Coronary artery (tissue), 2 donors: Measurements from ENCODE around the gene DNAJC7.

ENCODE experiments used
- DNase-seq: peaks from one replicate; pipeline ENCODE4 v3.0.0-alpha.2; 2017; ENCODE audit warnings: low spot score
- H3K27ac ChIP-seq, 2 donors: fragments of 200-600 bp; sonication (generic); one replicate each; pipeline ENCODE4 v1.5.1; 2016 to 2019
- H3K4me3 ChIP-seq: fragments of 200-600 bp; sonication (generic); 2 replicates; pipeline ENCODE4 v1.5.1; 2016; ENCODE audit warnings: mild to moderate bottlenecking, moderate library complexity
- TF ChIP-seq, protein P1 (sequence below): fragments of 200-600 bp; sonication (generic); IDR thresholded peaks from one replicate; pipeline ENCODE4 v1.5.1; 2019; ENCODE audit warnings: antibody characterized with exemption

DNAJC7 gene

DNA sequence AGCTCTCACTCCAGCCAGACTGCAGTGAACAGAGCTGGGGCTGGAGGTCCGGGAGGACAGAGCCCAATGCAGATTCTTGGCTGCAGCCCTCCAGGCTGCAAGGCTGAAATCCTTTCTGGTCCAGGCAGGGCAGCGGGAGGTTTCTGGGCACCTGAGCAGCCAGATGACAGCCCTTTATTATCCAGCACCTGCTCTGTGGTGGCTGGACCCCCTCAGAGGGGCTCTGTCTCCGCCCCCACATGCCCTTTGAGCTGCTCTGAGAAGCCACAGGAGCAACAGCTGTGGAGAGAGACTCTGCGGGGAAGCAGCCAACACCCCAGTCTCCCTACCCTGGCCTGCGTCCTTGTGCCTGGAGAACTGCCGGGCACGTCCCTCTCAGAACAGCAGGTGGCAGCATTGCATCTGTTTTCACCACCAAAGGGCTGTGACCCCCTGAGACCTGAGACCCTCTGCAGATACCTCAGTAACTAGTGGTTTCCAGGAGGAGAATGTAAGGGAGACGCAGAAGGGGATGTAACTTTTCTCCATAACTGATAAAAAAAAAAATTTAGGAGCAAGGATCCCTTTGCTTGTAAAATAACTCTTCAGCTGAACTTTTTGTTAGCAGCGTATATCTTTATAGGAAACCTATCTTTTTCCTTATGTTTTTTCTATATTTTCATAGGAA, 54.3 kb downstream of the DNAJC7 start:
- H3K27ac ChIP-seq = no peak overlapping the region
- peak; percentile 80 for DNase-seq
- no peak overlapping the region for H3K4me3 ChIP-seq
- TF ChIP-seq, protein P1, sequence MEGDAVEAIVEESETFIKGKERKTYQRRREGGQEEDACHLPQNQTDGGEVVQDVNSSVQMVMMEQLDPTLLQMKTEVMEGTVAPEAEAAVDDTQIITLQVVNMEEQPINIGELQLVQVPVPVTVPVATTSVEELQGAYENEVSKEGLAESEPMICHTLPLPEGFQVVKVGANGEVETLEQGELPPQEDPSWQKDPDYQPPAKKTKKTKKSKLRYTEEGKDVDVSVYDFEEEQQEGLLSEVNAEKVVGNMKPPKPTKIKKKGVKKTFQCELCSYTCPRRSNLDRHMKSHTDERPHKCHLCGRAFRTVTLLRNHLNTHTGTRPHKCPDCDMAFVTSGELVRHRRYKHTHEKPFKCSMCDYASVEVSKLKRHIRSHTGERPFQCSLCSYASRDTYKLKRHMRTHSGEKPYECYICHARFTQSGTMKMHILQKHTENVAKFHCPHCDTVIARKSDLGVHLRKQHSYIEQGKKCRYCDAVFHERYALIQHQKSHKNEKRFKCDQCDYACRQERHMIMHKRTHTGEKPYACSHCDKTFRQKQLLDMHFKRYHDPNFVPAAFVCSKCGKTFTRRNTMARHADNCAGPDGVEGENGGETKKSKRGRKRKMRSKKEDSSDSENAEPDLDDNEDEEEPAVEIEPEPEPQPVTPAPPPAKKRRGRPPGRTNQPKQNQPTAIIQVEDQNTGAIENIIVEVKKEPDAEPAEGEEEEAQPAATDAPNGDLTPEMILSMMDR = peak; percentile 79

DNA sequence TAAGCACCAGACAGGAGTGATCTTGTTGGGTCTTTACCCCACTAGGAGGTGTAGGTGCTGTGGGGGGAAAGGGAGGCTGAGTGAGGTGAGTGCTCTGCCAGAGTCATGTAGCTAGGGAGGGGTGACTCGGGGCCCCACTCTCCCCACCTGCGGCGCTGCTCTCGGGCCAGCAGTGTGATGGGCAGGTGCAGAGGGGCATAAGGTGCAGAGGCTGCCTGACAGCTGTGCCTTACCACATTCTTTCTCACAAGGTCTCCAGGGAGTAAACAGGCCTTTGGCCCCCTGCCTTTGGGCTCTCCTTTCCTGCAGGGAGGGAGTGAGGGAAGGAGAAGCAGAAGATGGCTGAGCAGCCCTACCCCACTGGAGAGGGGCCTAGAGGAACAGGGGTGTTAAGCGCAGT, 55.1 kb downstream of the DNAJC7 start:
- H3K4me3 ChIP-seq = no peak overlapping the region
- TF ChIP-seq, protein P1 = no peak
- DNase-seq = no peak
- no peak overlapping the region for H3K27ac ChIP-seq

DNA sequence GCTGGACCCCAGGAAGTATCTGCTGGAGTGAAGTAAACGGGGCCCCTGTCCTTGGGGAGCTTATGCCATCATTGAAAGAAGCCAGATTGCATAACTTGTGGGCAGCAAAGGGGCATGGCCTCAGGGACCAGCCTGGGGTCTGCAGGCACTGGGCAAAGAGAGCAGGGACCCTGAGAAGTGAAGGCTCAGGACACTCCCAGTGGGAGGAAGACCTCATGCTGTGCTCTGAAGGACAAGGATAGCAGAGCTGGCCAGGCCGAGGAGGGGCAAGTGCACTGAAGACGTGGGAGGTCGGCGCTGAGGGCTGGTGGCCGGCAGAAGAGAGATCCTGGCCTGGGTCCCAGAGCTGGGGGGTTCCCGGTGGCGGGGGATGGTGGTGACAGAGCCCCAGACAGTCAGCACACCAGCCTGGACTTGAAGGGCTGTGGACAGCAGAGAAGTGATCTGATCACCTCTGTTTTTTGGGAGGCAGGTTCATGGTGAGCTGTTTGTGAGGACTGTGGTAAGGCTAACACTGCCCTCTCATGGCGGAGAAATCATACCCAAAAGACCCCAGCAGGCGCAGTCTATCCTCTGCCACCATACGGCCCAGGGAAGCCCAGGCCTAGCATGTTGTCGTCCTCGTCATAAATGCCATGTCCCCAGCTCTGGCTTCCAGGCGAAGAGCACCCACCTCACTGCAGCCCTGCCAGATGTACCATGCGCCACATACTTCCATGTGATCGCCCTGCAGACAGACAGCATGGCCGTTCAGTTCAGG, 57.7 kb downstream of the DNAJC7 start:
- H3K27ac ChIP-seq = no peak overlapping the region
- DNase-seq = no peak
- TF ChIP-seq, protein P1 = no peak
- no peak overlapping the region for H3K4me3 ChIP-seq

DNA sequence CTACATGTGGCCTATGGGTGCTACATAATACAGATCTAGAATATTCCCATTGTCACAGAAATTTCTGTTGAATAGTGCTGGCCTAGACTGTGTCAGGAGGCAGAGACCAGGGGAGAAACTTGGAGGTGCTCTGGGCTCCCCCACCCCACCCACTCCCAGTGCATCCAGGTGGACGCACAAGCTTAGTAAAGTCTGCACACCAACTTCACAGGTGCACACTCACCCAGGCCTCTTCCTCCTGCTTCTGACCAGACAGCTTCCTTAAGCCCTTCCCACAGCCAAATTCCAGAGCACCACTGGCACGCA, 58.3 kb downstream of the DNAJC7 start:
- Histone ChIP-seq H3K4me3 (no peak overlapping the region), H3K27ac (no peak overlapping the region)
- TF ChIP-seq, protein P1 = no peak
- DNase-seq = no peak

DNA sequence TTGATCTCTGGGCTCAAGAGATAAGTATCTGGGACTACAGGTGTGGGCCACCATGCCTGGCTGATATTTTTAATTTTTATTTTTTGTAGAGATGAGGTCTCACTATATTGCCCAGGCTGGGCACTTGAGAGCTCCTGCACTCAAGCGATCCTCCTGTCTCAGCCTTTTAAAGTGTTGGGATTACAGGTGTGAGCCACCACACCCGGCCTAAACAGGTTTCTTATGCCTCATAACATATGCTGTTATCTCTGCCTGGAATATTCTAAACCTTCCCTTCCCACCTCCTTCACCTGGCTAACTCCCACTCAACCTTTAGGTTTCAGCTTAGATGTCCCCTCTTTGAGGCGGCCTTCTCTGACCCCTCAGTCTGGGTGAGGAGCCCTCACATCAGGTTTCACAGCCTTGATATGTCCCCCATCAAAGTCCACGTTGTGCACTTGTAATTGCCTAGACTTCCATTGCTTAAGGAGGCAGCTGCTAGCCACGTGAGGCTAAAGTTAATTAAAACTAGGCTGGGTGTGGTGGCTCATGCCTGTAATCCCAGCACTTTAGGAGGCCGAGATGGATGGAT, 59.3 kb downstream of the DNAJC7 start:
- TF ChIP-seq, protein P1 = no peak
- no peak overlapping the region for H3K27ac ChIP-seq
- no peak for DNase-seq
- H3K4me3 ChIP-seq = no peak overlapping the region

DNA sequence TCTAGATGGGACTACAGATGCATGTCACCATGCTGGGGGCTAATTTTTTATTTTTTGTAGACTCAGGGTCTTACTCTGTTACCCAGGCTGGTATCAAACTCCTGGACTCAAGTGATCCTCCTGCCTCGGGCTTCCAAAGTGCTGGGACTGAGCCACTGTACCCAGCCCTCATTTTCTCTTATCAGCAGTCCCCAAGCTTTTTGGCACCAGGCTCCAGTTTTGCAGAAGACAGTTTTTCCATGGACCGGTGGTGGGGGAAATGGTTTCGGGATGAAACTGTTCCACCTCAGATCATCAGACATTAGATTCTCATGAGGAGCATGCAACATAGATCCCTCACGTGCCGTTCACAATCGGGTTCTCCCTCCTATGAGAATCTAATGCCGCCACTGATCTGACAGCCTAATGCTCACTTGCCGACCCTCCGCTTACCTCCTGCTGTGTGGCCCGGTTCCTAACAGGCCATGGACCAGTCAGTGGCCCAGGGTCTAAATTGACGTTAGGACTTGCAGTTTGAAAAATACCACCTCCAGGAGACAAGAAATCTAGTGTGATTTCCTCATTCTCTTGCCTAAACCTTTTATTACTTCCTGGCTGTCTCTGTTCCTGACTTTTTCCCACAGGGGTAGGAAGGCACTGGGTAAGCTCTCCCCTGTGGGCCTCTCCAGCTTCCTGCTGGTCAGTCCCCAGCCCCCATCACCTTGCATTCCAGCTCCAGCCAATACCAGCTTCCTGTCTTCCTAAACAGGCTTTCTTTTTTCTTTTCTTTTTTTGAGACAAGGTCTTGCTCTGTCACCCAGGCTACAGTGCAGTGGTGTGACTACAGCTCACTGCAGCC, 60.0 kb downstream of the DNAJC7 start:
- DNase-seq = no peak
- TF ChIP-seq, protein P1 = no peak
- Histone ChIP-seq H3K4me3 (no peak overlapping the region), H3K27ac (no peak overlapping the region)
